ENCODE measurements around the gene FAM9A.
"Not testable (repeated sequence)": the region's sequence is repeated elsewhere in the genome, so short reads cannot be mapped to it uniquely, and the experiment has no call there.

The FAM9A gene

GRCh38 chrX:8822002-8822401 is 20.8 kb upstream of the FAM9A start:
- peaks cover 4% of the 10 kb centered on the region for H3K27me3 Mint-ChIP-seq
- no peak overlapping the region for H3K27ac Mint-ChIP-seq
- peaks cover 2% of the 10 kb centered on the region for H3K36me3 Mint-ChIP-seq
- ATAC-seq (ENCODE audit: low read depth) (no peak), DNase-seq (ENCODE audit: low spot score in 2 of 2) (no peak)
- H3K4me3 Mint-ChIP-seq: no peak overlapping the region
- peaks cover 2% of the 10 kb centered on the region for H3K4me1 Mint-ChIP-seq
- peaks cover 2% of the 10 kb centered on the region for H3K9me3 Mint-ChIP-seq

- Mint-ChIP-seq H3K27me3 (peaks cover 4% of the 10 kb centered on the region), H3K9me3 (peaks cover 2% of the 10 kb centered on the region), H3K27ac (no peak overlapping the region), H3K4me1 (peaks cover 2% of the 10 kb centered on the region), H3K4me3 (no peak overlapping the region), H3K36me3 (peaks cover 2% of the 10 kb centered on the region)
- no peak for DNase-seq (ENCODE audit: low spot score in 2 of 2)
- no peak for ATAC-seq (ENCODE audit: low read depth)
Measured at GRCh38 chrX:8820910-8821527, 19.8 kb upstream of the FAM9A start.

- DNase-seq (ENCODE audit: low spot score in 2 of 2): peak; percentile 20 to 23
- Mint-ChIP-seq H3K36me3 (no peaks in the 10 kb centered on the region), H3K27ac (no peak overlapping the region), H3K27me3 (no peaks in the 10 kb centered on the region), H3K4me3 (no peak overlapping the region), H3K9me3 (no peaks in the 10 kb centered on the region), H3K4me1 (no peaks in the 10 kb centered on the region)
- ATAC-seq (ENCODE audit: low read depth): no peak
Measured at GRCh38 chrX:8815460-8816065, 14.4 kb upstream of the FAM9A start.

GRCh38 chrX:8813036-8813435 is 11.9 kb upstream of the FAM9A start:
- Mint-ChIP-seq H3K27me3 (no peaks in the 10 kb centered on the region), H3K36me3 (no peaks in the 10 kb centered on the region)

GRCh38 chrX:8811611-8812010 is 10.4 kb upstream of the FAM9A start:
- H3K9me3 Mint-ChIP-seq: no peaks in the 10 kb centered on the region

More at GRCh38 chrX:8813036-8813435, 11.9 kb upstream of the FAM9A start:
- DNase-seq (ENCODE audit: low spot score in 2 of 2): no peak
- Mint-ChIP-seq H3K4me1 (no peaks in the 10 kb centered on the region), H3K9me3 (no peaks in the 10 kb centered on the region), H3K27ac (no peak overlapping the region), H3K4me3 (no peak overlapping the region)
- ATAC-seq (ENCODE audit: low read depth): no peak

GRCh38 chrX:8808661-8809060 is 7.5 kb upstream of the FAM9A start:
- Mint-ChIP-seq H3K27ac (no peak overlapping the region), H3K9me3 (no peaks in the 10 kb centered on the region), H3K4me3 (no peak overlapping the region), H3K27me3 (peaks cover 6% of the 10 kb centered on the region), H3K36me3 (no peaks in the 10 kb centered on the region), H3K4me1 (no peaks in the 10 kb centered on the region)
- DNase-seq (ENCODE audit: low spot score in 2 of 2): no peak
- ATAC-seq (ENCODE audit: low read depth): no peak

More at GRCh38 chrX:8811611-8812010, 10.4 kb upstream of the FAM9A start:
- H3K4me3 Mint-ChIP-seq: no peak overlapping the region
- no peaks in the 10 kb centered on the region for H3K4me1 Mint-ChIP-seq
- no peaks in the 10 kb centered on the region for H3K36me3 Mint-ChIP-seq
- H3K27ac Mint-ChIP-seq: no peak overlapping the region
- H3K27me3 Mint-ChIP-seq: peaks cover 6% of the 10 kb centered on the region
- DNase-seq (ENCODE audit: low spot score in 2 of 2): no peak
- ATAC-seq (ENCODE audit: low read depth): no peak

GRCh38 chrX:8805974-8806373 is 4.8 kb upstream of the FAM9A start:
- Mint-ChIP-seq H3K4me1 (no peaks in the 10 kb centered on the region), H3K27ac (no peak overlapping the region), H3K9me3 (no peaks in the 10 kb centered on the region), H3K4me3 (no peak overlapping the region), H3K27me3 (peaks cover 11% of the 10 kb centered on the region), H3K36me3 (no peaks in the 10 kb centered on the region)
- DNase-seq (ENCODE audit: low spot score in 2 of 2) (no peak), ATAC-seq (ENCODE audit: low read depth) (no peak)

- Mint-ChIP-seq H3K27me3 (peaks cover 11% of the 10 kb centered on the region), H3K27ac (no peak overlapping the region), H3K9me3 (no peaks in the 10 kb centered on the region), H3K4me3 (no peak overlapping the region), H3K4me1 (no peaks in the 10 kb centered on the region), H3K36me3 (no peaks in the 10 kb centered on the region)
- ATAC-seq (ENCODE audit: low read depth) (no peak), DNase-seq (ENCODE audit: low spot score in 2 of 2) (no peak)
Measured at GRCh38 chrX:8805046-8805445, 3.9 kb upstream of the FAM9A start.

- no peaks in the 10 kb centered on the region for H3K36me3 Mint-ChIP-seq
Measured at GRCh38 chrX:8803326-8803725, 2.1 kb upstream of the FAM9A start.

GRCh38 chrX:8800351-8800750 is 832 bp downstream of the FAM9A start:
- H3K36me3 Mint-ChIP-seq: not testable (repeated sequence)

More at GRCh38 chrX:8803326-8803725, 2.1 kb upstream of the FAM9A start:
- no peaks in the 10 kb centered on the region for H3K4me1 Mint-ChIP-seq
- H3K27ac Mint-ChIP-seq: no peak overlapping the region
- ATAC-seq (ENCODE audit: low read depth): no peak
- peaks cover 11% of the 10 kb centered on the region for H3K27me3 Mint-ChIP-seq
- H3K4me3 Mint-ChIP-seq: no peak overlapping the region
- no peak for DNase-seq (ENCODE audit: low spot score in 2 of 2)
- H3K9me3 Mint-ChIP-seq: no peaks in the 10 kb centered on the region

GRCh38 chrX:8799281-8799680 is 1.9 kb downstream of the FAM9A start:
- H3K9me3 Mint-ChIP-seq; DNase-seq (ENCODE audit: low spot score in 2 of 2); H3K36me3 Mint-ChIP-seq; H3K27me3 Mint-ChIP-seq; H3K4me3 Mint-ChIP-seq; H3K4me1 Mint-ChIP-seq; H3K27ac Mint-ChIP-seq; ATAC-seq (ENCODE audit: low read depth): not testable (repeated sequence)

More at GRCh38 chrX:8800351-8800750, 832 bp downstream of the FAM9A start:
- H3K27me3 Mint-ChIP-seq; H3K27ac Mint-ChIP-seq; H3K4me3 Mint-ChIP-seq; H3K4me1 Mint-ChIP-seq; DNase-seq (ENCODE audit: low spot score in 2 of 2); ATAC-seq (ENCODE audit: low read depth); H3K9me3 Mint-ChIP-seq: not testable (repeated sequence)

- ATAC-seq (ENCODE audit: low read depth); DNase-seq (ENCODE audit: low spot score in 2 of 2); H3K4me1 Mint-ChIP-seq; H3K4me3 Mint-ChIP-seq; H3K36me3 Mint-ChIP-seq; H3K27ac Mint-ChIP-seq; H3K9me3 Mint-ChIP-seq; H3K27me3 Mint-ChIP-seq: not testable (repeated sequence)
Measured at GRCh38 chrX:8798702-8799101, 2.5 kb downstream of the FAM9A start.

- not testable (repeated sequence) for ATAC-seq (ENCODE audit: low read depth); H3K36me3 Mint-ChIP-seq; H3K4me3 Mint-ChIP-seq; H3K27ac Mint-ChIP-seq; H3K27me3 Mint-ChIP-seq; H3K4me1 Mint-ChIP-seq; DNase-seq (ENCODE audit: low spot score in 2 of 2); H3K9me3 Mint-ChIP-seq
Measured at GRCh38 chrX:8787119-8787518, 14.1 kb downstream of the FAM9A start.

GRCh38 chrX:8784162-8784561 is 17.0 kb downstream of the FAM9A start:
- Mint-ChIP-seq H3K4me1 (no peaks in the 10 kb centered on the region), H3K27me3 (no peaks in the 10 kb centered on the region), H3K27ac (no peak overlapping the region), H3K36me3 (no peaks in the 10 kb centered on the region), H3K9me3 (no peaks in the 10 kb centered on the region), H3K4me3 (no peak overlapping the region)
- DNase-seq (ENCODE audit: low spot score in 2 of 2) (no peak), ATAC-seq (ENCODE audit: low read depth) (no peak)

- Mint-ChIP-seq H3K4me3 (no peak overlapping the region), H3K27me3 (no peaks in the 10 kb centered on the region), H3K27ac (no peak overlapping the region), H3K9me3 (no peaks in the 10 kb centered on the region), H3K4me1 (no peaks in the 10 kb centered on the region), H3K36me3 (no peaks in the 10 kb centered on the region)
- DNase-seq (ENCODE audit: low spot score in 2 of 2): no peak
- ATAC-seq (ENCODE audit: low read depth): no peak
Measured at GRCh38 chrX:8783714-8784098, 17.5 kb downstream of the FAM9A start.
